Smooth muscle cell (in vitro differentiated cells): Measurements from ENCODE around the gene FNDC5. TPM values are rescaled to one million over a fixed set of nuclear protein-coding genes. Genes with fewer than 3 reads are reported as not detected.
A peak's percentile ranks its signal among the peaks of the same experiment; 100 is the strongest.

ENCODE experiments used
- DNase-seq: peaks from one replicate; lab custom pipeline; 2025; ENCODE audit not compliant: unreplicated experiment; lab: John Stamatoyannopoulos, UW
- H2AFZ ChIP-seq: fragments of 200-600 bp; sonication (generic); 2 replicates; pipeline ENCODE4 v1.6.0; 2016; ENCODE audit warnings: antibody characterized with exemption, low read depth, mild to moderate bottlenecking
- H3F3A ChIP-seq: fragments of 200-600 bp; sonication (generic); 2 replicates; pipeline ENCODE4 v1.6.0; 2017; ENCODE audit warnings: antibody characterized with exemption, low read depth
- H3K27ac ChIP-seq: fragments of 200-600 bp; sonication (generic); 2 replicates; pipeline ENCODE4 v1.5.1; 2016; ENCODE audit warnings: low read depth, mild to moderate bottlenecking
- H3K27me3 ChIP-seq: fragments of 200-600 bp; sonication (generic); 2 replicates; pipeline ENCODE4 v1.6.1; 2016; ENCODE audit warnings: low read depth, mild to moderate bottlenecking
- H3K36me3 ChIP-seq: fragments of 200-600 bp; sonication (generic); 2 replicates; pipeline ENCODE4 v1.5.1; 2016; ENCODE audit warnings: low read depth
- H3K4me1 ChIP-seq: fragments of 200-600 bp; sonication (generic); 2 replicates; pipeline ENCODE4 v1.5.1; 2016; ENCODE audit warnings: low read depth
- H3K4me2 ChIP-seq: fragments of 200-600 bp; sonication (generic); 2 replicates; pipeline ENCODE4 v1.6.0; 2016; ENCODE audit warnings: mild to moderate bottlenecking
- H3K4me3 ChIP-seq: fragments of 200-600 bp; sonication (generic); 2 replicates; pipeline ENCODE4 v1.5.1; 2016; ENCODE audit warnings: mild to moderate bottlenecking
- H3K79me2 ChIP-seq: fragments of 200-600 bp; sonication (generic); 2 replicates; pipeline ENCODE4 v1.6.0; 2016; ENCODE audit warnings: low read depth, mild to moderate bottlenecking
- H3K9ac ChIP-seq: fragments of 200-600 bp; sonication (generic); 2 replicates; pipeline ENCODE4 v1.6.0; 2016; ENCODE audit warnings: low read depth
- H3K9me3 ChIP-seq: fragments of 200-600 bp; sonication (generic); replicated peaks from 2 replicates; pipeline ENCODE4 v1.5.1; 2016; ENCODE audit warnings: low read depth
- H4K20me1 ChIP-seq: fragments of 200-600 bp; sonication (generic); 2 replicates; pipeline ENCODE4 v1.6.0; 2016; ENCODE audit warnings: low read depth
- CTCF ChIP-seq: fragments of 200-600 bp; sonication (generic); IDR thresholded peaks from 2 replicates; pipeline ENCODE4 v1.5.1; 2017; ENCODE audit warnings: borderline replicate concordance, mild to moderate bottlenecking, antibody characterized with exemption; ENCODE audit not compliant: insufficient read depth, poor library complexity, severe bottlenecking
- WGBS: methylation state at CpG from one replicate; pipeline ENCODE4 v1.1.7; 2016; ENCODE audit warnings: low lambda C conversion rate; 5-methylcytosine and 5-hydroxymethylcytosine counted together
- polyA plus RNA-seq: library from polyadenylated mRNA; unstranded; fragments of >200 nt; fragmentation: Nextera tagmentation; extraction: Ambion mirVana; gene quantifications from 2 replicates; pipeline ENCODE4 v1.2.1, GENCODE V29; 2016
- total RNA-seq: library from RNA; depleted of rRNA; stranded (reverse); fragments of >200 nt; gene quantifications from 2 replicates; pipeline ENCODE4 v1.2.3, GENCODE V29; 2014

FNDC5 gene
- total and polyA plus RNA-seq, 2 experiments from 2014 or later = not detected

DNA sequence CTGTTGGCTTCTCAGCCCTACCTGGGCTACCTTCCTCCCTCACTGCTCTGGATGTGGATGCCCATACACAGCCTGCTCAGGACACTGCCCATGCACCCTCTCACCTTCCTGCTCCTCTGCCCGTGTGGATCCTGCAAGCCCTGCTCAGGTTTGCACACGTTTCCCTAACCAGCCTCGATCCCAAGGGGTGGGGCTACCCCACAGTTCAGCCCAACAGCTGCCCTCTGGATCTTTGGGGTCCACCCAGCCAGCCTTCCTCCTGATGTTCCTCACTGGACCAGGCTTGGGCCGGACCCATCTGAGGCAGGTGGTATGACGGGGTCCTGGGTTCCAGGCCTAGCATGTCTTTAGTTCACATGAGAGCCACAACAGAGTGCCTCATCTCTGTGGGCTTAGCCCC, 25.7 kb upstream of the FNDC5 start:
- Histone ChIP-seq H3K27ac (no peak overlapping the region), H3K27me3 (peaks cover 6% of the 10 kb centered on the region), H2AFZ (no peak overlapping the region), H3K36me3 (no peaks in the 10 kb centered on the region), H3K9me3 (no peaks in the 10 kb centered on the region), H3K79me2 (no peaks in the 10 kb centered on the region), H3K4me1 (peaks cover 5% of the 10 kb centered on the region), H3K4me3 (no peak overlapping the region), H4K20me1 (no peaks in the 10 kb centered on the region), H3K4me2 (no peak overlapping the region), H3F3A (no peaks in the 10 kb centered on the region), H3K9ac (no peak overlapping the region)
- DNase-seq = no peak
- 84% methylated on average over 5 of the region's 5 CpGs for WGBS
- no peak for TF ChIP-seq CTCF

DNA sequence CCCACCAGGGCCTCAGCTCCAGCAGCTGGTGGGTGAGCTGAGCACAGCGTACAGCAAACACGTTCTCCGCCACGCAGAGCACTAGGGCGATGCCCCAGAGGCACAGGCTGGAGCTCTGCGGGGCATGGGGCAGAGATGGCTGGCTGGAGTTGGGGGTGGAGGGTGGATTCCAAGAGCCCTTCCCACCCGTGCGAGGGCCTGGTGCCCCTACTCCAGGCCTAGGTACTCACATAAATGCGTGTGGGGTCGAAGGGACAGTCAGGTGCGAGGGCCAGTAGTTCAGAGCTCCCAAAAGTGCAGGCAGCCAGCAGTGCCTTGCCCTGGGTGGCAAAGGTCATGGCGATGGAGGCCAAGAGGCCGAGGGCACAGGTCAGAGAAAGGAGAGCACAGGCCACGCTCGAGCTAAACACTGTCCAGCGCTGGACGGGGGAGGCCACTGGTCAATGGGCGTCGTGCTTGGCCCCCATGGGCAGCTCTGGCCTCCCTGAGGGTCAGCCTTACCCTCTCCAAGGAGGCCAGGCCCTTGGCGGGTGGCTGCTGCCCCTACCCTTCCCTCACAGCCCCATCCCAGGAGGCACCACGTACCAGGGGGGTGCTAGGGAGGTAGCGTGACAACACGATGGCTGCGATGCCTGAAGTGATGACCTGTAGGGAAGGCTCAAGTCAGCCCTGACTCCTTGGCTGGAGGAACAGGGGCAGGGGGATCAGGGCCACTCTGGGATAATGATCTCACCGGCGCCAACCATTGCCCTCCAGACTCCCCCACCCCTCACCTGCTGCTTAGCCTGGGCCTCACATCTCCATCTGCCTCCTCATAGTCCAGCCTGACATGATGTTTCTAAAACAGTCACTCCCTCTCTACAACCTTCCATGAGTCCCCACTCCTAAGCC, 24.9 kb upstream of the FNDC5 start:
- H3K36me3 ChIP-seq = no peaks in the 10 kb centered on the region
- H3K27ac ChIP-seq = no peak overlapping the region
- no peaks in the 10 kb centered on the region for H3K79me2 ChIP-seq
- H4K20me1 ChIP-seq = no peaks in the 10 kb centered on the region
- H3K4me1 ChIP-seq = peaks cover 2% of the 10 kb centered on the region
- H3F3A ChIP-seq = no peaks in the 10 kb centered on the region
- 95% methylated on average over 26 of the region's 26 CpGs for WGBS
- H2AFZ ChIP-seq = no peak overlapping the region
- no peak for DNase-seq
- no peak overlapping the region for H3K9ac ChIP-seq
- no peak overlapping the region for H3K4me3 ChIP-seq
- H3K9me3 ChIP-seq = no peaks in the 10 kb centered on the region
- peaks cover 6% of the 10 kb centered on the region for H3K27me3 ChIP-seq
- TF ChIP-seq CTCF = no peak
- H3K4me2 ChIP-seq = no peak overlapping the region

DNA sequence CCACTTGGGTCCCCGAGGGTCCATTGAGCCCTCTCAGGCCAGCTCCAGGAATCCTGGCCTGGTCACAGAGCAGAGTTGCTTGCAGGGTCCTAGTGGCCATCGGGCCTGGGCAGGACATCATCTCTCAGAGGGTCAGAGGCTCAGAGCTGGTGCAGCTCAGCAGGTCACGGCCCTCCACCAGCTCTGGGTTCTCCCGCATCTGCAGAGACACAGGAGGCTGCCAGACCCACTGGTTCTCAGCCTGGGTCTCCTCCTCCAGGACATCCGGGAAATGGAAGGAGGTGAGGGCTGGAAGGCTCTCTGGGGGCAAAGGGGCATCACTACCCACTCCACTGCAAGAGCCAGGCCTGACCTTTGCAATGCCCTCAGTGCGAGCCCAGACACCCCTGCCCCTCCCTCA, 24.0 kb upstream of the FNDC5 start:
- Histone ChIP-seq H3F3A (no peaks in the 10 kb centered on the region), H3K4me2 (no peak overlapping the region), H3K79me2 (no peaks in the 10 kb centered on the region), H3K9me3 (no peaks in the 10 kb centered on the region), H4K20me1 (no peaks in the 10 kb centered on the region), H2AFZ (no peak overlapping the region), H3K27ac (no peak overlapping the region), H3K9ac (no peak overlapping the region), H3K4me1 (no peaks in the 10 kb centered on the region), H3K4me3 (no peak overlapping the region), H3K27me3 (peaks cover 6% of the 10 kb centered on the region), H3K36me3 (no peaks in the 10 kb centered on the region)
- 92% methylated on average over 6 of the region's 6 CpGs for WGBS
- TF ChIP-seq CTCF = no peak
- no peak for DNase-seq

DNA sequence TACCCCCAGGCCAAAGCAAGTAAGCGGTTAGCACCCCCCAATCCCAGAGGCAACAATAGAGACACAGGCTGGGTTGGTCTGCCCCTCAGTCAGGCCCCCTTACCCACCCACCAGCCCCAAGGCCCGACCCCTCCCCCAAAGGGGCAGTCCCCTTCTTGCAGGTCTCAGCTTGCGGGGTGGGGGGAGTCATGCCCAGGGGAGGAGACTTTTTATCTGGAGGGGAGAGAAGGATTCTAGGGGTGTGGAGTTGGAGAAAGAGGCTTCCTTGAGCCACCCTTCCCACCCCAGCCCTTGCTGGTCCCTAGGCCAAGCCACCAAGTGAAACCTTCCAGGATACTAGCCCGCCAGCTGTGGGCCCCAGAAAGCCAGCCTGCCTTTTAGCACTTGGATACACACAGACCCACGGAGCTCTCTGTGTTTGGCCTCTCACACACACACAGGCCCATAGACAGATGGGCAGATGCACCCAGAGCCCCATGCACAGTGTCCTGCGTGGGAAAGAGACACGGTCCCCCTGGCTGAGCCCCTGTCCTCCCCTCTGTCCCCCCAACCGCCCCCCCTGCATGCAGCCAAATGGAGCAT, 23.4 kb upstream of the FNDC5 start:
- Histone ChIP-seq H3K4me2 (peak overlapping the region; percentile 95), H3K4me3 (no peak overlapping the region), H3F3A (no peaks in the 10 kb centered on the region), H4K20me1 (no peaks in the 10 kb centered on the region), H3K9ac (no peak overlapping the region), H2AFZ (no peak overlapping the region), H3K79me2 (no peaks in the 10 kb centered on the region), H3K9me3 (no peaks in the 10 kb centered on the region), H3K36me3 (no peaks in the 10 kb centered on the region), H3K27ac (no peak overlapping the region), H3K27me3 (peaks cover 6% of the 10 kb centered on the region), H3K4me1 (no peaks in the 10 kb centered on the region)
- 68% methylated on average over 6 of the region's 8 CpGs for WGBS
- TF ChIP-seq CTCF = no peak
- no peak for DNase-seq
